Ramos (cell line): ENCODE measurements around the gene RPS21.
"Not testable (repeated sequence)": the region's sequence is repeated elsewhere in the genome, so short reads cannot be mapped to it uniquely, and the experiment has no call there.

Source experiments
- in situ Hi-C: fragments of 300-500 bp; cut with MboI; formaldehyde crosslinking; loops from one replicate; pipeline ENCODE4 v1.14.3; 2022; ENCODE audit warnings: low sequenced_read_pairs; ENCODE audit not compliant: unreplicated experiment

RPS21 gene

DNA sequence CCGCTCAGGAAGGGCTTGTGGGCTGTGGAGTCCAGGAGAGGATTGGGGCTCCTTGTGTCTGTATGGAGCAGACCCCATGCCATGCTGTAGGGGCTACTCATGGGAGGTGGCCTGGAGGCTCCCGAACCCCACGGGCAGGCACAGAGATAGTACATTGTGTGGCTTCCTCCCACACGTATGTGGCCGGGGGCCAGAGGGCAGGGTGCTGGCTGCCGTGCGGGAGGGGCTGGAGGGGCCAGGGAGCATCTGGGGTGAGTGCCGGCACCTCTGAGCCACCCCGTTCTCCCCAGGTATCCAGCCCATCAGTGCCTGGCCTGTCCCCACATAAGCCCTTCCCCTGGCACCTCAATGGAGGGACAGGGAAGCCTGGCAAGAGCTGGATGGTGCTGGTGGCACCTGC lies 32.9 kb downstream of the RPS21 start:
- in situ Hi-C loops, result no loop called here

DNA sequence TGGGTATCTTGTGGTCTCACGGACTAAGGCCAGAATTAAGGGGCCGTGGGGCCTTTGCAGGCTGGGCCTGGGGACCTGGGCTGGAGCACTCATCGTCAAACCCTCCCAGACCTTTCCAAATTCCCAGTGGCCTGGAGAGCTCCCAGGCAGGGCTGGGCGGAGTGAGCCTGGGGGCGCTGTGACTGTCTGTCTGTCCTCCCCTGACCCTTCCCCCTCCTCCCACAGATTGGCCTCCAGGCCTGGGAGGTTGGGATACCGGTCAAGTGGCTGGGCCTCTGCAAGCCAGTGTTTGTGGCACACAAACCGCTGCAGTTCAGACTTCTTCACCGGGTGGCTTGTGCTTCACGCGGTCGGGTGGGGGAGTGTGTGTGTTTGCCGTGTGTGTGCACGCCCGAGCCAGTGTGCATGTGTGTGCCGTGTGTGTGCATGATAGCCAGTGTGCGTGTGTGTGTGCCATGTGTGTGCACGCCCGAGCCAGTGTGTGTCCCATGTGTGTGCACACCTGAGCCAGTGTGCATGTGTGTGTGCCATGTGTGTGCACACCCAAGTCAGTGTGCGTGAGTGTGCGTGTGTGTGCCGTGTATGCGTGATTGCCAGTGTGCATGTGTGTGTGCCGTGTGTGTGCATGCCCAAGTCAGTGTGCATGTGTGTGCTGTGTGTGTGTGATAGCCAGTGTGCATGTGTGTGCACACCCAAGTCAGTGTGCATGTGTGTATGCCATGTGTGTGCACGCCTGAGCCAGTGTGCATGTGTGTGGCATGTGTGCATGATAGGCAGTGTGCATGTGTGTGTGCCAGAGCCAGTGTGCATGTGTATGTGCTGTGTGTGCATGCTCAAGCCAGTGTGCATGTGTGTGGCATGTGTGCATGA lies 34.2 kb downstream of the RPS21 start:
- in situ Hi-C loops, result no loop called here

- in situ Hi-C loops, result no loop called here
Measured at GRCh38 chr20:62421716-62421990, 34.8 kb downstream of the RPS21 start.

DNA sequence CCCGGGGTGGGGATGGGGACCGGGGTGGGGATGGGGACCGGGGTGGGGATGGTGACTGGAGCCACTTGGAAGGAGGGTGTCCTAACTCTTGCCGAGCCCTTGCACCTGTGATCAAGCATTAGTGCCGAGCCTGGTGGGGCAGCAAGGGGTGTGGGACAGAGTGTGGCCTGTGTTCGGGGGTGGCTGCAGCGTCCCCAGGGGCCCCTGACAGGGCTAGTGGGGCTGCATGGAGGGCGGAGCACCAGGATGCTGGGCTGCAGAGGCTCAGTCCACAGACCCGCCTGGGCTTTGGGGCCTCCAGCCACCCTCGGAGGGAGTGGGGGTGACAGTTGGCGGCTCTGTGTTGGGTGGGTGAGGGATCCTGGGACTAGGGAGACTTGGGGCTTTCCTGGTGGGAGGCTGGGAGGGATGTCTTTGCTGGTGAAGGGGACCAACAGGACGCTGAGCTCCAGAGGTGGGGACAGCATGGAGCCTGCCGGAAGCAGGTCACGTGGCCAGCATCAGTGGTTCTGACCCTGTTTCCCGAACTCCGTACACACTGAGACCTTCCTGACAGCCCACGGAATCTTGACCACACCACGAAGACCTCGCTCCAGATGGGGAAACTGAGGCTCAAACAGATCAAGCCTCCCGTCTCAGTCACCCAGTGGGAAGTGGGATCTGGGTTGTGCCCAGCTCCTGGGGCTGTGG lies 35.9 kb downstream of the RPS21 start:
- in situ Hi-C loops, result no loop called here

DNA sequence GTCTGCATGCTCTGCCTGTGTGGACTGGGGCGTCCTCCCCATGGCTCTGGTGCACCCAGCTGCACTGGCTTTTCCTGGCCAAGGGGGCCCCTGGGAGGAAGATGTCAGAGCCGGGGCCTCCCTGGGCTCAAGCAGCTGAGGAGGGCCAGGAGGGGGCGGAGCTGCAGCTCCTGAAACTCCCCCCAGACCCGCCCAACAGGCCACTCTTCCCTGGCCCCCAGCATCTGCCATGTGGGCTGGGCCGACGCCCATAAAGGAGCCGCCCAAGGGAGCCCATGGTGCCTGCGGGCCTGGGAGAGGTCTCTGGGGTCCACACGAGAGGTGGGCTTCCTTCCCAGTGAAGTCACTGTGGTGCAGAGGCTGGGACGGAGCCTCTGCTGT lies 36.4 kb downstream of the RPS21 start:
- in situ Hi-C loops, result no loop called here

DNA sequence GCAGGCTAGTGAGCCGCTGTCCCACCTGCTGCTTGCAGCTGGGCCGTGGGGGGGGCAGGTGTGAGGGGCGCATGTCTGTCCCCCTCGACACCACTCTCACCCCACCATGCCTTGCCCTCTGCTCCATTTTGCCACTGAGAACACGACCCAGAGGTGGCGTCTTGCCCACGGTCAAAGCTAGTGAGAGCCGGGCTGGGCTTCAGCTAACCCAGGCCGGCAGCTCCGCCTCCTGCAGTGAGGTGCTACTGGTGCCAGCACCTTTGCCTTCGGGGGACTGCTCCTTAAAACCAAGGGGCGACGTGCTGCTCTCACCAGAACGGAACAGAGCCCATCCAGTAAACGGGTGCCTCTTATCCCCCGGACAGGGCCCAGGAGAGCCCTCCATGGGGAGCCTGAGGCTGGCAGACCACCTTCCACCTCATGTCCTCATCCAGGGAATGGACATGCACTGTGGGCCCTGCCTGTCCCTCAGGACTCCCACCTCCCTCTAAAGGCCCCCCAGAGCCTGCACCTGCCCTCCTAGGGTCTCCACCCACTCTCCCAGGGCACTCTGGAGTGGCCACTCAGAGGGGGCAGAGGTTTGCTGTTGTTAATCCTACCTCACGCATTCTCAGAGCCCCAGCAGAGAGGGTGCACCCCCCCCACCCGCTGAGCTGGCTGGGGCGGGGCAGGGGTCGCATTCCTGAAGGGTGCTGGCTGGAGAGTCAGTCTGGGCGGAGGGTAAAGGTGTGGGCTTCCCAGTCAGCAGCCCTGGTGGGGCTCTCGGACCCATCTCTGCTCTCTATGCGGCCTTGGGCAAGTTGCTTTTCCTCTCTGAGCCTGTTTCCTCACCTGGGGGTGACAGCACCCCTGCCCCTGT lies 37.6 kb downstream of the RPS21 start:
- in situ Hi-C loops, result no loop called here

GRCh38 chr20:62425281-62426058 lies 38.6 kb downstream of the RPS21 start:
- in situ Hi-C loops, result no loop called here

DNA sequence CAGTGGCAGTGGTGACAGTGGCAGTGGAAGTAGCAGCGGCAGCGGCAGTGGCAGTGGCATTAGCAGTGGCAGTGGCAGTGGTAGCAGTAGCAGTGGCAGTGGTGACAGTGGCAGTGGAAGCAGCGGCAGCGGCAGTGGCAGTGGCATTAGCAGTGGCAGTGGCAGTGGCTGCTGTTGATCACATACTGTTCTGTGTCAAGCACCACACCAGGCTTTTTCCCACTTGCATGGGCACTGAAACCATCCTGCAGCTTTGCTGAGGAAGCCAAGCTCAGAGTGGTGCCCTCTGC lies 39.1 kb downstream of the RPS21 start:
- in situ Hi-C loops, result not testable (repeated sequence)

- in situ Hi-C loops, result no loop called here
Measured at GRCh38 chr20:62426699-62427131, 39.8 kb downstream of the RPS21 start.

DNA sequence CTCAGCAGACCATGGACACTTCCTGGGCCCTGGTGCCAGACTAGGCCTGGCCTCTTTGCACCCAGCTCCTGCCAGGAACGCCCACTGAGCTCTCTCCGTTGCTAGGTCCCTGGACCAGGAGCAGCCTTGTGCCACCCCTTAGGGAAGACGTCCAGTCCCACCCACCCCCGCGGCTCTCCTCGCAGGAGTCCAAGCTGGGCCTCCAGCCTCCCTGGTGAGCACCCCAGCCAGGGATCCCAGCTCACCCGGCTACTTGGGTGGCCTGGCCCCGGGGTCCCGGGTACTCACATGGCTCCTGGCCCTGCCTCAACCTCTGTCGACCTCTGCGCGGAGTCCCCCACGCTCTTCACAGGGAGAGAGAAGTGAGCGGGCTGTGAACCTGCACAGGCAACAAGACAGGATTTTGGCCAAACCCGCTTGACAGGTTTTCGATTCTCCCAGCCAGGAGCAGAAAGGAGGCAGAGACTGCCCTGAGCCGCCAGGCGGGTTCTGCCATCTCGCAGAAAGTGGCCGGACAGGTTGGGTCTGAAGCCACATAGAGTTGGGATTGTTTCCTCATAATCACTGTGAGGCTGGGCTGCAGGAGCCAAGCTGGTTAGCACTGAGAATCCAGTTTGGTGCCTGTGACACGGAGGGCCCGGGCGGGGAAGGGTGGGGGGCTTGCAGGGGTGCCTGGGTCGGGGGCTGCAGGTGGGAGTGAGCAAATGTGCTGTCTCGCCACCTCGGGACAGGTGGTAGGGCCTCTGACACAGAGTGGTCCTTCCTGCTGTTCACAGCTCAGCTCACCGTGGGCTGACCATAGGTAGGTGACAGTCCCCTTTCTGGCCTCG lies 40.5 kb downstream of the RPS21 start, which contains the start of gene RBBP8NL:
Gene RBBP8NL, minus strand, starts transcription at position 368 of the 830 bp plus-strand sequence. CDS start 7,892 bp downstream, outside the sequence.
- in situ Hi-C loops, result no loop called here

GRCh38 chr20:62428002-62428372 lies 41.1 kb downstream of the RPS21 start:
- in situ Hi-C loops, result no loop called here

DNA sequence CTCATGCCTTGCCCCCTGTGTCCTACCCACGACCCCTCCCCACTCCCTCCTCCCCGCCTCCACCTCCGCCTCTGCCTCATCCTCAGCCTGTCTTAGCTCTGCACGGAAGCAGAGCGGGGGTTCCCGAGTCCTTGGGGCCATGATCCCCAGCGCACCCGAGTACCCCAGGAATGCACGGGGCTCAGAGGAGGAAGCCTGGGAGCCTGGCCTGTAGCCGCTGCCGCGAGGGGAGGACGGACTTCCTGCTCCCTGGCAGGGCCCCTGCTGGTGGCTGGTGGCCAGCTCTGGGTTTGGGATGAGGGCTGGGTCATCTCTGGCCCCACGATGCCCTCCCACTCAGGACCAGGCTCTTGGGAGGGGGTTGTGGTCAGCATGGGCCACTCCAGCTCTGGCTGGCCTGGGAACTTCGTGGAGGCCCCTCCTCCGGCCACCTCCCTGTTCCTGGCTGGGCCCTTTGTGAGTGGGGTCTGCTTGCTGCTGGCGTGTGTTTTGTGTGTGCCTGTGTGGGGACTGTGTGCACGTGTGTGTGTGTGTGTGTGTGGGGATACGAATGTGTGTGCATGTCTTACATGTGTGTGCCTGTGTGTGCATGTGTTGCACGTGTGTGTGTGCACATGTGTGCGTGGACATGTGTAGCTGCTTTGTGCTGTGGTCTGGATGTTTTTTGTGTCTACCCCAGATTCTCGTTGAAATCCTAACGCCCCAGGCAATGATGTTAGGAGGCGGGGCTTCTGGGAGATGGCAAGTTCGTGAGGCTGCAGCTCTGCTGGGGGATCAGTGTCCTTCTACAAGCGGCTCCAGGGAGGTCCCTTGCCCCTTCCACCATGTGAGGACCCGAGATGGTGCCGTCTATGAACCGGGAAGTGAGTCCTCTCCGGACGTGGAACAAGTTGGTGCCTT lies 41.7 kb downstream of the RPS21 start:
- in situ Hi-C loops, result no loop called here

DNA sequence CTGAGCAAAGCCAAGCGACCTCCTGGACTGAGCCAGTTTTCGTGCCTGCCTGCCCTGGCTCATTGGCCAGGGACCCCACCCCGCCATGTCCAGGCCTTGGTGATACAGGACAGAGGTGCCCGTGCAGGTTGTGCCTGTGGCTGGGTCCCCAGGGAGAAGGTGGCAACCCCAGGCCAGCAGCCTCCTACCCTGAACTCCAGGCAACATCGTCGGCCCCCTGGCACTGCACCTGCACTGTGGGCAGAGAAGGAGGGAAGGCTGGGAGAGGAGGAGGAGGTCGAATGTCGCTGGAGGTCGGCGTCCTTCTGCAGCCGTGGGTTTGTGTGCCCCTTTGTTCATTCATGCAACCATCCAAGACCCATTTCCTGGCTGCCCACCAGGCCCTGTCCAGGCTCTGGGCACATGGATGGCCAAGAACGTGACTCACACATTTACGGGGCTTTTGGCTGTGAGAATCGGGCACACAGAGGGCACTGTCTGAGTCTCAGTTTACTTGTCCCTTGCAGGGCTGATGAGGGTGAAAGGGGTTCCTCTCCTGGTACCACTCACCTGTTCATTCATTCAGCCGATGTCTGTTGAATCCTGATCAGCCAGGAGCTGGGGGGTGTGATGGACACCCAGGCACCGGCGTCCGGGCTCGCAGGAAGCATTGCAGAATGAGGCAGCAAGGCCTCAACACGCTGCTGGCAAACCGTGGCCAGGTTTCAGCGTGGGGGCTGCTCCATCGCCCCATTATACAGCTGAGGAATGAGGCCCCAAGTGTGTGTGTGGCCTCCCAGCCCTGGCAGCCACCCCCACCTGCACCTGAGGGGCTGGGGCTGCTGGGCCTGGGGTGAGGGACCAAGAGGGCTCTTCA lies 42.8 kb downstream of the RPS21 start:
- in situ Hi-C loops, result no loop called here

DNA sequence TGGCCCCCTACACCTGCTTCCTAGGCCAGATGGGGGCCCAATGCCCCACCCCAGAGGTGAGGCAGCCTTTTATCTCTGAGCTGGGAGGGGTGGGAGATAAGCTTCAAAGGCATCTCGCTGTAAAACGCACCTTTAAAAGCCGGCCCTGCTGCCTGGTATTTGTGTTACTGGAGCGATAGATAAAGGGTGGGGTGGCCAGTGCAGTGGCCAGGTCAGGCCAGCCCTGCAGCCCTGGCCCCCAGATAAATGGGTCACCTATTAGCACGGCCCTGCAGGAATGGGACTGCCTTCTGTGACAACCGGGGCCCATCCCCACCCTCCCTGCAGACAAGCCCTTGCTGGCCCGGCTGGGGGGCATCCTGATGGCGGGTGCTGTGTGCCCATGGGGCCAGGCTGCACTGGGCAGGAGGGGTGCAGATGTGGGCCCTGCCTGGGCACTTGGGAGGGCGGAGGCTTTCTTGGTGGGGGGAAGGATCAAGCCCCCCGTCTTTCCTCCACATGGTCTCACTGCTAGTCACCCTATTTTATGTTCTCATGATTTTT lies 43.5 kb downstream of the RPS21 start:
- in situ Hi-C loops, result no loop called here

DNA sequence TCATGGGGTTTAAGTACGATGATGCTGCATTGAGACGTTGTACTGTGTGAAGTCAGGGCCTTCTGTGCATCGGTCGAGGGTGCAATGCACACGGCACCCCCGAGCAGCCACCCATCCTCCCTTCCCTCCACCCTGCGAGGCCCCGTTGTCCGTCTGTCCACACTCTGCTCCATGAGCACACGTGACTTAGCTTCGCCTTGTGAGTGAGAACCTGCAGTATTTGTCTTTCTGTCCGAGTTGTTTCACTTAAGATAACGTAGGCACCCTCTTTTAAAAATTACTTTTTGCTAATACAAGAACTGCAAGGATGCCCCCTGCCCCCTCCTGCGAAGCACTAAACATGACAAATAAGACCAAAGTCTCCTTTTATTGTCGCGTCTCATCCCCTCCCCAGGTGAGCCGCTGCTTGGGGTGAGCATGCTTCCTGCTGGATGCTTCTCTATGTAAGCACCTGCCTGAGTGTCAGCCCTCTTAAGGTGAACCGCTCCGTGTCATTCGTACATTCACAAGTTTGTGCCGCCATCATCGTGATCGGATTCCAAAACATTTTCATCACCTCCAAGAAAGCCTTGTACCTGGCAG lies 44.1 kb downstream of the RPS21 start:
- in situ Hi-C loops, result no loop called here

GRCh38 chr20:62433658-62434497 lies 47.0 kb downstream of the RPS21 start:
- in situ Hi-C loops, result no loop called here
